Adipocyte (in vitro differentiated cells): ENCODE data around the gene CHM.

Source experiments
- DNase-seq: peaks from one replicate; pipeline ENCODE4 v3.0.0-alpha.2; 2015; ENCODE audit warnings: low read depth
- H3K27me3 ChIP-seq: replicated peaks from 2 replicates; pipeline ENCODE4 v1.7.0; 2013; ENCODE audit warnings: mild to moderate bottlenecking, low read length, moderate library complexity; ENCODE audit not compliant: control insufficient read depth, insufficient read depth
- H3K36me3 ChIP-seq: 2 replicates; pipeline ENCODE4 v1.7.0; 2013; ENCODE audit warnings: low read length, mild to moderate bottlenecking, moderate library complexity; ENCODE audit not compliant: control insufficient read depth, insufficient read depth, severe bottlenecking
- H3K4me1 ChIP-seq: 2 replicates; pipeline ENCODE4 v1.7.0; 2013; ENCODE audit warnings: mild to moderate bottlenecking, low read length, moderate library complexity; ENCODE audit not compliant: control insufficient read depth, insufficient read depth
- H3K4me3 ChIP-seq: 2 replicates; pipeline ENCODE4 v1.7.0; 2013; ENCODE audit warnings: mild to moderate bottlenecking, low read length, moderate library complexity
- H3K9ac ChIP-seq: 2 replicates; pipeline ENCODE4 v1.7.0; 2013; ENCODE audit warnings: mild to moderate bottlenecking, low read length, moderate library complexity
- H3K9me3 ChIP-seq: 2 replicates; pipeline ENCODE4 v1.7.0; 2013; ENCODE audit warnings: mild to moderate bottlenecking, low read length, moderate library complexity; ENCODE audit not compliant: control insufficient read depth

The CHM gene

GRCh38 chrX:86047174-86047935 lies at the start of gene CHM:
TSS of gene CHM (minus strand) at chrX:86047558. CDS start at chrX:86047532, 26 bp downstream.
- Histone ChIP-seq H3K4me1 (peaks cover 8% of the 10 kb centered on the region), H3K36me3 (no peaks in the 10 kb centered on the region), H3K4me3 (peak within 1 kb of the TSS; percentile 87), H3K9ac (peak within 1 kb of the TSS; percentile 81), H3K27me3 (no peaks in the 10 kb centered on the region), H3K9me3 (no peaks in the 10 kb centered on the region)
- peak; percentile 87 for DNase-seq

- Histone ChIP-seq H3K9ac (no peak overlapping the region), H3K4me3 (no peak overlapping the region), H3K4me1 (no peaks in the 10 kb centered on the region), H3K27me3 (peaks cover 9% of the 10 kb centered on the region), H3K36me3 (no peaks in the 10 kb centered on the region), H3K9me3 (peaks cover 9% of the 10 kb centered on the region)
- no peak for DNase-seq
Observed at GRCh38 chrX:86078650-86079049, 31.3 kb upstream of the CHM start.

GRCh38 chrX:86066998-86067397 lies 19.6 kb upstream of the CHM start:
- H3K4me3 ChIP-seq = no peak overlapping the region
- DNase-seq = peak; percentile 1
- no peak overlapping the region for H3K9ac ChIP-seq
- H3K27me3 ChIP-seq = peaks cover 14% of the 10 kb centered on the region
- H3K9me3 ChIP-seq = peaks cover 5% of the 10 kb centered on the region
- H3K4me1 ChIP-seq = no peaks in the 10 kb centered on the region
- H3K36me3 ChIP-seq = no peaks in the 10 kb centered on the region

- H3K9me3 ChIP-seq = no peaks in the 10 kb centered on the region
- H3K4me3 ChIP-seq = no peak overlapping the region
- H3K4me1 ChIP-seq = no peaks in the 10 kb centered on the region
- no peak for DNase-seq
- peaks cover 15% of the 10 kb centered on the region for H3K27me3 ChIP-seq
- H3K9ac ChIP-seq = no peak overlapping the region
- no peaks in the 10 kb centered on the region for H3K36me3 ChIP-seq
Observed at GRCh38 chrX:86061407-86061806, 14.0 kb upstream of the CHM start.

- H3K27me3 ChIP-seq = no peaks in the 10 kb centered on the region
- H3K9ac ChIP-seq = no peak overlapping the region
- peaks cover 8% of the 10 kb centered on the region for H3K9me3 ChIP-seq
- H3K4me1 ChIP-seq = no peaks in the 10 kb centered on the region
- no peak overlapping the region for H3K4me3 ChIP-seq
- H3K36me3 ChIP-seq = no peaks in the 10 kb centered on the region
- DNase-seq = no peak
Observed at GRCh38 chrX:86051741-86052140, 4.4 kb upstream of the CHM start.

GRCh38 chrX:86047936-86048280 lies 550 bp upstream of the CHM start:
- H3K4me1 ChIP-seq = peaks cover 8% of the 10 kb centered on the region

GRCh38 chrX:86044216-86044615 lies 3.1 kb downstream of the CHM start:
- Histone ChIP-seq H3K4me1 (peaks cover 8% of the 10 kb centered on the region), H3K9ac (no peak overlapping the region), H3K36me3 (no peaks in the 10 kb centered on the region), H3K27me3 (no peaks in the 10 kb centered on the region), H3K4me3 (no peak overlapping the region), H3K9me3 (no peaks in the 10 kb centered on the region)
- DNase-seq = no peak

More at GRCh38 chrX:86047936-86048280, 550 bp upstream of the CHM start:
- no peaks in the 10 kb centered on the region for H3K27me3 ChIP-seq
- H3K4me3 ChIP-seq = peak overlapping the region; percentile 87
- H3K36me3 ChIP-seq = no peaks in the 10 kb centered on the region
- no peaks in the 10 kb centered on the region for H3K9me3 ChIP-seq
- H3K9ac ChIP-seq = peak overlapping the region; percentile 81
- no peak for DNase-seq

GRCh38 chrX:86039625-86040568 lies 7.5 kb downstream of the CHM start:
- Histone ChIP-seq H3K9ac (no peak overlapping the region), H3K36me3 (no peaks in the 10 kb centered on the region), H3K4me3 (no peak overlapping the region), H3K27me3 (no peaks in the 10 kb centered on the region), H3K9me3 (no peaks in the 10 kb centered on the region), H3K4me1 (peaks cover 12% of the 10 kb centered on the region)
- no peak for DNase-seq

GRCh38 chrX:86033385-86033784 lies 14.0 kb downstream of the CHM start:
- Histone ChIP-seq H3K9ac (no peak overlapping the region), H3K36me3 (no peaks in the 10 kb centered on the region), H3K27me3 (no peaks in the 10 kb centered on the region), H3K4me3 (no peak overlapping the region), H3K9me3 (no peaks in the 10 kb centered on the region), H3K4me1 (peaks cover 27% of the 10 kb centered on the region)
- DNase-seq = peak; percentile 42

GRCh38 chrX:86028681-86029080 lies 18.7 kb downstream of the CHM start:
- H3K27me3 ChIP-seq = no peaks in the 10 kb centered on the region
- no peak overlapping the region for H3K9ac ChIP-seq
- peaks cover 15% of the 10 kb centered on the region for H3K4me1 ChIP-seq
- H3K36me3 ChIP-seq = peaks cover 12% of the 10 kb centered on the region
- DNase-seq = peak; percentile 58
- H3K4me3 ChIP-seq = no peak overlapping the region
- H3K9me3 ChIP-seq = no peaks in the 10 kb centered on the region

- Histone ChIP-seq H3K4me1 (no peaks in the 10 kb centered on the region), H3K36me3 (peaks cover 14% of the 10 kb centered on the region), H3K9me3 (no peaks in the 10 kb centered on the region), H3K4me3 (no peak overlapping the region), H3K9ac (no peak overlapping the region), H3K27me3 (no peaks in the 10 kb centered on the region)
- DNase-seq = no peak
Observed at GRCh38 chrX:86023811-86024210, 23.5 kb downstream of the CHM start.
